ENCODE results near the gene MCRS1. TPM values are rescaled to one million over a fixed set of nuclear protein-coding genes. Genes with fewer than 3 reads are reported as not detected.

The MCRS1 gene
- total RNA-seq, 2 donors from 2014 or later: 97.5 to 98.9 TPM

DNA sequence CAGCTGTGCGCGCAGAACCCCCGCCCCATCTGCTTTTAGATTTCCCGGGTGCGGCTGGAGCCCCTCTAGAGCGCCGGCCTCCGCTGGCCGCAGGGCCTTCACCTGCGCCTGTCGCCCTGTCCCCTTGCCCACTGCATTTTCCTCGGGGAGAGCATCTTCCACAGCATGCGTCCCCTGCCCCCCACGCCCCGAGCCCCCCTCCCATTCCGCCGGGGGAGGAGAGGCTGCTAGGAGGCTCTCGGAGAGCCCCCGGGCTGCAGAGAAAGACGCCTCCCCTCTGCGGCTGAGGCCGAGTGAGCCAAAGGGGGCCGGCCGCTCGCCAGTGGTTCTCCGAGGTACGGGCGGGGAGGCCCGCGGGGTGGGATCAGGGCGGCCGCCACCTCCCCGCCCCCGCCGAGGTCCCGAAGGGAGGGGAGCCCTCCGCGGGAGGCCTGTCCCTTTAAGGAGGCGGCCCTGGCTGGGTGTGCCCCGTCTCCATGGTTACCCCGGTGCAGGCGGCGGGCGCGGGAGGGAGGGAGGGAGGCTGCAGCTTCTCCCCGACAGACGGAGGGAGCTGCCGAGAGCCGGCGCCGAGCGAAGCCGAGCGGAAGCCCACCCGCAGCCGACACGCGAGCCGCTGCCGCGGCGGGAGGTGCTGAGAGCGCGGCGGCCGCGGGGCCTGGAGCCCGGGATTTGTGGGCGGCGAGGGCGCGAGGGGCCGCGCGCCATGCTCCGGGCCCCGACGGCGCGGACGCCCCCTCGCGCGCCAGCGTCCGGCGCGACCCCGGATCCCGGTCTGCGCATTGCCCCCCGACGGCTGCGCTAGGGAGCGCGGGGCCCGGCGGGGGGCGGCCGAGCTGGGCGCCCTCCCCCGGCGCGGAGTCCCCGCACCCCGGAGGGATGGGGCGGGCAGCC, 29.2 kb downstream of the MCRS1 start, which contains the start of gene KCNH3:
TSS of gene KCNH3 (plus strand) at position 521 of the 894 bp plus-strand sequence. CDS start 387 bp downstream, outside the sequence.
- H3K4me3 Mint-ChIP-seq: peak within 1 kb of the TSS; percentile 49
- peaks cover 92% of the 10 kb centered on the region for H3K27me3 Mint-ChIP-seq (ENCODE audit: insufficient read depth)
- TF ChIP-seq, protein P1, sequence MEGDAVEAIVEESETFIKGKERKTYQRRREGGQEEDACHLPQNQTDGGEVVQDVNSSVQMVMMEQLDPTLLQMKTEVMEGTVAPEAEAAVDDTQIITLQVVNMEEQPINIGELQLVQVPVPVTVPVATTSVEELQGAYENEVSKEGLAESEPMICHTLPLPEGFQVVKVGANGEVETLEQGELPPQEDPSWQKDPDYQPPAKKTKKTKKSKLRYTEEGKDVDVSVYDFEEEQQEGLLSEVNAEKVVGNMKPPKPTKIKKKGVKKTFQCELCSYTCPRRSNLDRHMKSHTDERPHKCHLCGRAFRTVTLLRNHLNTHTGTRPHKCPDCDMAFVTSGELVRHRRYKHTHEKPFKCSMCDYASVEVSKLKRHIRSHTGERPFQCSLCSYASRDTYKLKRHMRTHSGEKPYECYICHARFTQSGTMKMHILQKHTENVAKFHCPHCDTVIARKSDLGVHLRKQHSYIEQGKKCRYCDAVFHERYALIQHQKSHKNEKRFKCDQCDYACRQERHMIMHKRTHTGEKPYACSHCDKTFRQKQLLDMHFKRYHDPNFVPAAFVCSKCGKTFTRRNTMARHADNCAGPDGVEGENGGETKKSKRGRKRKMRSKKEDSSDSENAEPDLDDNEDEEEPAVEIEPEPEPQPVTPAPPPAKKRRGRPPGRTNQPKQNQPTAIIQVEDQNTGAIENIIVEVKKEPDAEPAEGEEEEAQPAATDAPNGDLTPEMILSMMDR (conservative IDR thresholded peaks at IDR 0.05): no peak
- Histone ChIP-seq H3K36me3 (ENCODE audit: control insufficient read depth, insufficient read depth, low read length) (no peaks in the 10 kb centered on the region), H3K27ac (ENCODE audit: low read depth, low read length) (no peak within 1 kb of the TSS), H3K4me3 (ENCODE audit: low read length) (peak within 1 kb of the TSS; percentile 61), H3K27me3 (ENCODE audit: control insufficient read depth, insufficient read depth, low read length, poor library complexity, severe bottlenecking) (peaks cover 89% of the 10 kb centered on the region), H3K9me3 (ENCODE audit: control insufficient read depth, low read length) (no peaks in the 10 kb centered on the region), H3K9ac (ENCODE audit: extremely low read depth, low read length, poor library complexity, severe bottlenecking) (no peak within 1 kb of the TSS), H3K4me1 (ENCODE audit: control insufficient read depth, insufficient read depth, low read length) (no peaks in the 10 kb centered on the region)
- 3% methylated on average over 24 to 105 of the region's 107 CpGs for WGBS, 2 experiments (ENCODE audit: insufficient coverage in 1 of 2, insufficient read length in 1 of 2)
- H3K4me1 Mint-ChIP-seq: peaks cover 5% of the 10 kb centered on the region
- no peaks in the 10 kb centered on the region for H3K9me3 Mint-ChIP-seq
- H3K36me3 Mint-ChIP-seq (ENCODE audit: low read depth): no peaks in the 10 kb centered on the region
- DNase-seq: peak; percentile 90
- no peak within 1 kb of the TSS for H3K27ac Mint-ChIP-seq

DNA sequence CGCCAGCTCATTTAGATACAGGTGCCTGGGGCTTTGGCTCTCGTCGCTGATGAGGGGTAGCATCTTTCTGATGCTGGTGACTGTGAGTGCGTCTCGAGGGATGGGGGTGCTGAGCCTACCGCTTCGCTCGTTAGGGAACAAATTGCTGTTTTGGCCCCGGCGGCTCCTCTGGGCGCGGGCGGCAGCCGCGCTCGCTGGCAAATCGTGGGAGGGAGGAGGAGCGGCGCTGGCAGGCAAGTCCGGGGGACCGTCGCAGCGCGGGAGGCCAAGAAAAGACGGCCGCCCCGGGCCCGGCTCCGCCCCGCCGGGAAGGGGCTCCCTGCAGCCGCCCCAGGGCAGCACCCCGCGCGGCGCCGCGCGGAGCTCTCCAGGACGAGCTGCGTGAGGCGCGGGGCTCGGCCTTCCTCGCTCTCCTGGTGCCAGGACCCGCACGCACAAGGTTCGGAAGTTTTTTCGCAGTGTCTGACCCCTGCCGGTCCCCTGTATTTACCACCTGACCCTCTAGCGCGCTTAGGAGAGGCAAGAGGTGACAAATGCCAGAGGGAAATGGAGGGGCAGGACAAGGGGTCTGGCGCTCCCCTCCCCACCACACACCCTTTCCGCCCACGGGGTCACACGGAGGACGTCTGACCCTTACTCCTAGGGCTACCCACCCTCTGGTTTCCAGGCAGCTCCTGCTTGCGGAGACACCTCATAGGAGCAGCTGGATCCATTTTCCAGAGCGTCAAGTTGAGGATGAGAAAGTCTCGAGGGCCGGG, 30.0 kb downstream of the MCRS1 start:
- Mint-ChIP-seq H3K27me3 (ENCODE audit: insufficient read depth) (peaks cover 87% of the 10 kb centered on the region), H3K4me3 (peak overlapping the region; percentile 49), H3K27ac (no peak overlapping the region), H3K9me3 (no peaks in the 10 kb centered on the region), H3K4me1 (peaks cover 5% of the 10 kb centered on the region), H3K36me3 (ENCODE audit: low read depth) (no peaks in the 10 kb centered on the region)
- Histone ChIP-seq H3K4me1 (ENCODE audit: control insufficient read depth, insufficient read depth, low read length) (no peaks in the 10 kb centered on the region), H3K9ac (ENCODE audit: extremely low read depth, low read length, poor library complexity, severe bottlenecking) (no peak overlapping the region), H3K27ac (ENCODE audit: low read depth, low read length) (no peak overlapping the region), H3K4me3 (ENCODE audit: low read length) (peak overlapping the region; percentile 61), H3K27me3 (ENCODE audit: control insufficient read depth, insufficient read depth, low read length, poor library complexity, severe bottlenecking) (peaks cover 81% of the 10 kb centered on the region), H3K36me3 (ENCODE audit: control insufficient read depth, insufficient read depth, low read length) (no peaks in the 10 kb centered on the region), H3K9me3 (ENCODE audit: control insufficient read depth, low read length) (no peaks in the 10 kb centered on the region)
- 2 to 5% methylated on average over 5 to 61 of the region's 61 CpGs for WGBS, 2 experiments (ENCODE audit: insufficient coverage in 1 of 2, insufficient read length in 1 of 2)
- TF ChIP-seq, protein P1 (conservative IDR thresholded peaks at IDR 0.05): peak; percentile 55
- peak; percentile 89 for DNase-seq

DNA sequence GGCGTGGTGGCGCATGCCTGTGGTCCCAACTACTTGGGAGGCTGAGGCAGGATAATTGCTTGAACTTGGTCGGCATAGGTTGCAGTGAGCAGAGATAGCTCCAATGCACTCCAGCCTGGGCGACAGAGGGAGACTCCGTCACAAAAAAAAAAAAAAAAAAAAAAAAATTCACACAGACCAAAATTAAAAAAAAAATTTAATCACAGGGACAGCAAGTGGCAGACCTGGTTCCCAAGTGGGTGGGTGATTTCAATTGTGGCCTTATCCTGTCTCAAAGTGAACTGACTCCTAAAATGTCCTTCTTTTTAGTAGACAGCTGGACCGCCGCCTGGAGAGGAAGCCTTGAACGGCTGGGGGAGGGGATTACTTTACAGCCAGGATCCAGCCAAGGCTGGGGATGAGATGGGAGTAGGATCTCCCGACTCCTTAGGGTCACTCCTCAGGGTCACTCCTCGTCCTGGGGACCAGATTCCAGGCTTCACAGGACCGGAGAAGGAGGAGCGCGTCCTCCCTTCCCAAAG, 30.7 kb downstream of the MCRS1 start:
- Mint-ChIP-seq H3K4me3 (peak overlapping the region; percentile 49), H3K9me3 (no peaks in the 10 kb centered on the region), H3K27me3 (ENCODE audit: insufficient read depth) (peaks cover 81% of the 10 kb centered on the region), H3K4me1 (peaks cover 5% of the 10 kb centered on the region), H3K27ac (no peak overlapping the region), H3K36me3 (ENCODE audit: low read depth) (no peaks in the 10 kb centered on the region)
- peak; percentile 41 for DNase-seq
- H3K9me3 ChIP-seq (ENCODE audit: control insufficient read depth, low read length): no peaks in the 10 kb centered on the region
- no peaks in the 10 kb centered on the region for H3K4me1 ChIP-seq (ENCODE audit: control insufficient read depth, insufficient read depth, low read length)
- WGBS, 2 experiments (ENCODE audit: insufficient coverage in 1 of 2, insufficient read length in 1 of 2): 33 to 35% methylated on average over 6 to 13 of the region's 13 CpGs
- H3K27ac ChIP-seq (ENCODE audit: low read depth, low read length): no peak overlapping the region
- peaks cover 74% of the 10 kb centered on the region for H3K27me3 ChIP-seq (ENCODE audit: control insufficient read depth, insufficient read depth, low read length, poor library complexity, severe bottlenecking)
- TF ChIP-seq, protein P1 (conservative IDR thresholded peaks at IDR 0.05): no peak
- H3K4me3 ChIP-seq (ENCODE audit: low read length): peak overlapping the region; percentile 61
- no peaks in the 10 kb centered on the region for H3K36me3 ChIP-seq (ENCODE audit: control insufficient read depth, insufficient read depth, low read length)
- H3K9ac ChIP-seq (ENCODE audit: extremely low read depth, low read length, poor library complexity, severe bottlenecking): no peak overlapping the region
